AG09309 (cell line): Measurements from ENCODE around the gene OR56A3.
A peak's percentile ranks its signal among the peaks of the same experiment; 100 is the strongest.

Experiments
- DNase-seq: peaks from one replicate; pipeline ENCODE4 v3.0.0-alpha.2; 2010; ENCODE audit warnings: low read depth
- H3K4me3 ChIP-seq: 2 replicates; pipeline ENCODE4 v1.5.1; 2011; ENCODE audit warnings: mild to moderate bottlenecking, low read depth, low read length, moderate library complexity; ENCODE audit not compliant: control insufficient read depth
- CTCF ChIP-seq: IDR thresholded peaks from 2 replicates; pipeline ENCODE4 v1.5.1; 2011; ENCODE audit warnings: mild to moderate bottlenecking, low read depth, low read length, inconsistent platforms; ENCODE audit not compliant: insufficient read depth, control insufficient read depth; ENCODE audit errors: missing control alignments

OR56A3 gene

GRCh38 chr11:5992150-5992549 is 50.1 kb downstream of the OR56A3 start:
- no peak overlapping the region for H3K4me3 ChIP-seq
- TF ChIP-seq CTCF: no peak
- DNase-seq: no peak

GRCh38 chr11:5992604-5993251 is 50.7 kb downstream of the OR56A3 start:
- peak; percentile 1 for DNase-seq
- peak; percentile 50 for TF ChIP-seq CTCF
- H3K4me3 ChIP-seq: no peak overlapping the region

- no peak for DNase-seq
- H3K4me3 ChIP-seq: no peak overlapping the region
- no peak for TF ChIP-seq CTCF
Observed at GRCh38 chr11:5994791-5995190, 52.7 kb downstream of the OR56A3 start.
